Stimulated activated CD4-positive, alpha-beta T cell treated with anti-CD3 and anti-CD28 coated beads, Interleukin-4, amount 100 ng/mL, for 24 hours (primary cell): Measurements from ENCODE around the gene MGAT2.

Experiments
- DNase-seq: peaks from one replicate; pipeline ENCODE4 v3.0.0-alpha.2; 2020

MGAT2 gene

GRCh38 chr14:49659526-49660455 is 39.2 kb downstream of the MGAT2 start:
- no peak for DNase-seq

DNA sequence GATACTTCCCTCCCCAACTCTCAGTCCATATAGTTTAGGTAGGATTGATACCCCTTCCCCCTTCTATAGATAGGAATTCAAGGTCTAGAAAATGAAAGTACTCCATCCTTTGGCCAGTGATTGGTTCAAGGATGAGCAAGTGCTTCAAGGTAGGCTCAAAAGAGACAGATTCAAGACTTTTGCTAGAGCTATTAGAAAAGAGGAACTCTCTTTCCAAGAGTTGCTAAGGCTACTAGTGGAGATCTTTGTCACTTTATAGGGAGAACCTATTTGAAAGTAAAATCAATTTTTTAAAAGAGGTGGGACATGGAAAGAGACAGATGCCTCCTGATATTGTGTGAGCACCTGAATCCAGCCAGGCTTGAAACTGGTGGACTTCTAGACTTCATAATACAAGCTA is 49.9 kb downstream of the MGAT2 start:
- no peak for DNase-seq
